ENCODE measurements around the gene WDR81. TPM values are rescaled to one million over a fixed set of nuclear protein-coding genes. Genes with fewer than 3 reads are reported as not detected.

The WDR81 gene
- total and polyA plus RNA-seq, 8 donors: 9.3 to 56.5 (median 13.6) TPM

- Histone ChIP-seq H3K27ac (peak overlapping the region in 3 of 5 donors; percentile 79 to 90 (median 87)), H3K4me3 (peak overlapping the region; percentile 67 to 100 (median 90)), H3K4me1 (peaks cover 37 to 81% (median 70%) of the 10 kb centered on the region in 4 donors), H3K9me3 (no peaks in the 10 kb centered on the region), H3K27me3 (no peaks in the 10 kb centered on the region), H3K36me3 (peaks cover 20 to 49% (median 46%) of the 10 kb centered on the region in 4 donors)
- no peak for TF ChIP-seq POLR2A (IDR thresholded peaks at IDR 0.05)
- TF ChIP-seq POLR2AphosphoS5 (IDR thresholded peaks at IDR 0.05): no peak
- TF ChIP-seq, protein P1, sequence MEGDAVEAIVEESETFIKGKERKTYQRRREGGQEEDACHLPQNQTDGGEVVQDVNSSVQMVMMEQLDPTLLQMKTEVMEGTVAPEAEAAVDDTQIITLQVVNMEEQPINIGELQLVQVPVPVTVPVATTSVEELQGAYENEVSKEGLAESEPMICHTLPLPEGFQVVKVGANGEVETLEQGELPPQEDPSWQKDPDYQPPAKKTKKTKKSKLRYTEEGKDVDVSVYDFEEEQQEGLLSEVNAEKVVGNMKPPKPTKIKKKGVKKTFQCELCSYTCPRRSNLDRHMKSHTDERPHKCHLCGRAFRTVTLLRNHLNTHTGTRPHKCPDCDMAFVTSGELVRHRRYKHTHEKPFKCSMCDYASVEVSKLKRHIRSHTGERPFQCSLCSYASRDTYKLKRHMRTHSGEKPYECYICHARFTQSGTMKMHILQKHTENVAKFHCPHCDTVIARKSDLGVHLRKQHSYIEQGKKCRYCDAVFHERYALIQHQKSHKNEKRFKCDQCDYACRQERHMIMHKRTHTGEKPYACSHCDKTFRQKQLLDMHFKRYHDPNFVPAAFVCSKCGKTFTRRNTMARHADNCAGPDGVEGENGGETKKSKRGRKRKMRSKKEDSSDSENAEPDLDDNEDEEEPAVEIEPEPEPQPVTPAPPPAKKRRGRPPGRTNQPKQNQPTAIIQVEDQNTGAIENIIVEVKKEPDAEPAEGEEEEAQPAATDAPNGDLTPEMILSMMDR (IDR thresholded peaks at IDR 0.05): no peak
- TF ChIP-seq EP300 (IDR thresholded peaks at IDR 0.05): no peak
- intact Hi-C loops (cut with DNase I; ENCODE audit: low total_unique reads): loop anchor here (10.0 kb wide), 1 partner anchor 49 kb away; no protein-coding TSS in a partner anchor
- DNase-seq: no peak
- WGBS, 5 donors: 87 to 95% (median 92%) methylated on average over 43 to 54 of the region's 54 CpGs
Measured at GRCh38 chr17:1725642-1726511, 1.4 kb downstream of the WDR81 start.

GRCh38 chr17:1726626-1727257 is 2.2 kb downstream of the WDR81 start:
- 59 to 82% (median 75%) methylated on average over 11 to 18 of the region's 18 CpGs for WGBS, 5 donors

DNA sequence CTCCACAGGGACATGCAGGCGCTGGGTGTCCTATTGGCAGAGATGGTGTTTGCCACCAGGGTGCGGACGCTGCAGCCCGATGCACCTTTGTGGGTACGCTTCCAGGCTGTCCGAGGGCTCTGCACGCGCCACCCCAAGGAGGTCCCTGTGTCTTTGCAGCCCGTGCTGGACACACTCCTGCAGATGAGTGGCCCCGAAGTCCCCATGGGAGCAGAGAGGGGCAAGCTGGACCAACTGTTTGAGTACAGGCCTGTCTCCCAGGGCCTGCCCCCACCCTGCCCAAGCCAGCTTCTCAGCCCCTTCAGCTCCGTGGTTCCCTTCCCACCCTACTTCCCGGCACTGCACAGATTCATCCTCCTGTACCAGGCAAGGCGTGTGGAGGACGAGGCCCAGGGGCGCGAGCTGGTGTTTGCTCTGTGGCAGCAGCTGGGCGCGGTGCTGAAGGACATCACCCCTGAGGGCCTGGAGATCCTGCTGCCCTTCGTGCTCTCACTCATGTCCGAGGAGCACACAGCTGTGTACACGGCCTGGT is 2.8 kb downstream of the WDR81 start:
- Histone ChIP-seq H3K36me3 (peaks cover 26 to 62% (median 56%) of the 10 kb centered on the region in 4 donors), H3K9me3 (no peaks in the 10 kb centered on the region), H3K27me3 (no peaks in the 10 kb centered on the region), H3K4me3 (no peak overlapping the region), H3K27ac (no peak overlapping the region), H3K4me1 (peaks cover 37 to 84% (median 70%) of the 10 kb centered on the region in 4 donors)
- TF ChIP-seq EP300 (IDR thresholded peaks at IDR 0.05): no peak
- no peak for TF ChIP-seq POLR2AphosphoS5 (IDR thresholded peaks at IDR 0.05)
- no peak for TF ChIP-seq POLR2A (IDR thresholded peaks at IDR 0.05)
- TF ChIP-seq, protein P1 (IDR thresholded peaks at IDR 0.05): no peak
- intact Hi-C loops (cut with DNase I; ENCODE audit: low total_unique reads): loop anchor here (10.0 kb wide), 1 partner anchor 47 kb away; no protein-coding TSS in a partner anchor
- 77 to 91% (median 85%) methylated on average over 14 to 21 of the region's 21 CpGs for WGBS, 5 donors
- DNase-seq: no peak

More at GRCh38 chr17:1726626-1727257, 2.2 kb downstream of the WDR81 start:
- TF ChIP-seq POLR2A (IDR thresholded peaks at IDR 0.05): no peak
- TF ChIP-seq, protein P1 (IDR thresholded peaks at IDR 0.05): no peak
- no peak for TF ChIP-seq POLR2AphosphoS5 (IDR thresholded peaks at IDR 0.05)
- no peak for TF ChIP-seq EP300 (IDR thresholded peaks at IDR 0.05)
- no peaks in the 10 kb centered on the region for H3K27me3 ChIP-seq
- H3K27ac ChIP-seq: no peak overlapping the region
- intact Hi-C loops (cut with DNase I; ENCODE audit: low total_unique reads): loop anchor here (10.0 kb wide), 1 partner anchor 48 kb away; no protein-coding TSS in a partner anchor
- H3K36me3 ChIP-seq: peaks cover 24 to 57% (median 53%) of the 10 kb centered on the region in 4 donors
- no peak overlapping the region for H3K4me3 ChIP-seq
- peak in 1 of 2 donors; percentile 6 for DNase-seq
- H3K4me1 ChIP-seq: peaks cover 37 to 84% (median 70%) of the 10 kb centered on the region in 4 donors
- H3K9me3 ChIP-seq: no peaks in the 10 kb centered on the region

Measured in stomach (tissue), 9 donors.